Common myeloid progenitor, CD34-positive (primary cell): Measurements from ENCODE around the gene B3GNT3.
A peak's percentile ranks its signal among the peaks of the same experiment; 100 is the strongest.

Experiments used
- CTCF ChIA-PET: fragments of 350-600 bp; sonication (Branson Sonifier 250); formaldehyde crosslinking; loops from one replicate; lab custom pipeline; 2021; ENCODE audit warnings: antibody characterized with exemption; lab: Charles Lee
- POLR2A ChIA-PET: fragments of 350-600 bp; sonication (Branson Sonifier 250); formaldehyde crosslinking; loops from one replicate; lab custom pipeline; 2021; ENCODE audit warnings: antibody characterized with exemption; lab: Charles Lee
- DNase-seq, 3 donors: peaks; one replicate each; pipeline versions ENCODE4 v3.0.0 to v3.0.0-alpha.2; 2013
- H3K27ac ChIP-seq, 2 experiments: 1 replicate in 1 of 2; 2 replicates in 1 of 2; pipeline ENCODE4 v1.7.0; 2013; ENCODE audit warnings: inconsistent platforms in 2 of 2, low read length in 2 of 2, mild to moderate bottlenecking in 2 of 2, low read depth in 1 of 2, moderate library complexity in 1 of 2; ENCODE audit not compliant: severe bottlenecking in 2 of 2, insufficient read depth in 1 of 2, poor library complexity in 1 of 2
- H3K27me3 ChIP-seq, 5 experiments: replicated peaks in 2 of 5; 1 replicate in 3 of 5; 2 replicates in 2 of 5; pipeline versions ENCODE4 v1.6.1 to v1.7.0; 2013; ENCODE audit warnings: low read length in 4 of 5, mild to moderate bottlenecking in 2 of 5, moderate library complexity in 2 of 5, inconsistent platforms in 1 of 5; ENCODE audit not compliant: insufficient read depth in 5 of 5, control insufficient read depth in 4 of 5
- H3K36me3 ChIP-seq, 4 experiments: 1 replicate in 2 of 4; 2 replicates in 2 of 4; pipeline versions ENCODE4 v1.6.1 to v1.7.0; 2013; ENCODE audit warnings: low read length in 3 of 4, control low read depth in 1 of 4, mild to moderate bottlenecking in 1 of 4; ENCODE audit not compliant: control insufficient read depth in 4 of 4, insufficient read depth in 4 of 4
- H3K4me1 ChIP-seq, 4 experiments: 1 replicate in 3 of 4; 2 replicates in 1 of 4; pipeline versions ENCODE4 v1.6.1 to v1.7.1; 2013; ENCODE audit warnings: low read length in 3 of 4, mild to moderate bottlenecking in 3 of 4, control low read depth in 1 of 4, inconsistent platforms in 1 of 4, moderate library complexity in 1 of 4; ENCODE audit not compliant: control insufficient read depth in 4 of 4, insufficient read depth in 4 of 4; ENCODE audit errors: control extremely low read depth in 1 of 4
- H3K4me3 ChIP-seq, 7 experiments: 1 replicate in 4 of 7; 2 replicates in 3 of 7; pipeline versions ENCODE4 v1.5.1 to v1.7.0; 2013; ENCODE audit warnings: mild to moderate bottlenecking in 7 of 7, low read length in 6 of 7, moderate library complexity in 6 of 7, inconsistent platforms in 2 of 7, low read depth in 2 of 7, control low read depth in 1 of 7; ENCODE audit not compliant: insufficient read depth in 4 of 7, control insufficient read depth in 1 of 7; ENCODE audit errors: extremely low read depth in 1 of 7
- H3K9me3 ChIP-seq, 5 experiments: 1 replicate in 4 of 5; 2 replicates in 1 of 5; pipeline versions ENCODE4 v1.6.1 to v1.7.1; 2013; ENCODE audit warnings: low read length in 4 of 5, mild to moderate bottlenecking in 2 of 5, inconsistent platforms in 1 of 5, low read depth in 1 of 5, moderate library complexity in 1 of 5; ENCODE audit not compliant: control insufficient read depth in 4 of 5, insufficient read depth in 2 of 5; ENCODE audit errors: control extremely low read depth in 1 of 5
- WGBS: methylation state at CpG from one replicate; pipeline ENCODE4 v1.1.5; 2013; ENCODE audit not compliant: insufficient coverage; 5-methylcytosine and 5-hydroxymethylcytosine counted together

Gene B3GNT3

DNA sequence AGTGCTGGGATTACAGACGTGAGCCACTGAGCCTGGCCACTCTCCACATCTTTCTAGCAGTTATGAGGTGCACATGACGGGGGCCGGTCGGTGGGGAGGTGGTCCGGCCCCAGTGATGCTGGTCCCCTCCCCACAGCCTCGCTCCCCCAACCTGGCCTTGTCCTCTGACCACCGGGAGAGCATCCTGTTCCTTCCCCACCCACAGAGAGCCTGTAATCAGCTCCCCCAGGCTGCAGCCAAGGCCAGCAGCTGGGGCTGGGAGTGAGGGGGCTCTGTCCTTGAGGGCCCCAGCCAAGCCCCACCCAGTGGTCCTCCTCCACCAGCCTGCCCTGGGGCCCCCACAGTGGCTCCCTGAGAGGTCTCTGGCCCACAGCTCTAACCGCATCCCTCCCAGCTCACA is 29.4 kb downstream of the B3GNT3 start:
- no peaks in the 10 kb centered on the region for H3K9me3 ChIP-seq
- H3K27me3 ChIP-seq, result no peaks in the 10 kb centered on the region
- WGBS, result 93% methylated on average over 3 of the region's 8 CpGs
- no peak for DNase-seq
- H3K36me3 ChIP-seq, result peaks cover 4 to 32% (median 21%) of the 10 kb centered on the region in 4 experiments
- POLR2A ChIA-PET, result no interaction called here
- CTCF ChIA-PET, result interaction anchor here (1.0 to 1.6 kb wide), 3 partner anchors 21 to 166 kb away, joined by 3 to 5 read pairs (median 4); partner anchors contain the start of gene RPL18A
- H3K4me1 ChIP-seq, result peaks cover 0 to 4% (median 1%) of the 10 kb centered on the region in 4 experiments
- H3K4me3 ChIP-seq, result no peak overlapping the region
- no peak overlapping the region for H3K27ac ChIP-seq

DNA sequence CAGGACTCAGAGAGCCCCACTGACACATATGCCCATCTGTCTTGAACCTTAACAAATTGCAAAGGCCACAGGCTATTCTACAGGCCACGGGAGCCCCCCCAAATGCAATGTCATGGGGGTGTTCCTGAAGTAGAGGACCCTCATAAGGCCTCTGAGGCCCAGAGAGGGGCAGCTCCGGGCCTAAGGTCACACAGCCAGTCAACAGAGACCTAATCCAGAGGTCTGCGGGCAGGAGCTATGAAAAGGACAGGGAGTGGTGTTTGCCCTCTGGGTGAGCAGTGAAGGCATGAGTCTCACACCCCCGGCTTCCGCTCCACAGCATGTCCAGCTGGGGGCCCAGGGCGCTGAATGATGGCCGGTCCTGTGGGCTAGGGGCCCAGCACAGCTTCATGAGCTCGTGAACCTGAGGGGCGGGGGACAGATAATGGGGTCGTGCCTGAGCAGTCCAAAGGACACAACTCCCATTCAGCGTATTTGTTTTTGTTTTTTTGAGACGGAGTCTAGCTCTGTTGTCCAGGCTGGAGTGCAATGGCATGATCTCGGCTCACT is 31.6 kb downstream of the B3GNT3 start:
- Histone ChIP-seq H3K4me3 (no peak overlapping the region), H3K27me3 (no peaks in the 10 kb centered on the region), H3K36me3 (peaks cover 12 to 50% (median 33%) of the 10 kb centered on the region in 4 experiments), H3K27ac (no peak overlapping the region), H3K4me1 (peaks cover 0 to 4% (median 1%) of the 10 kb centered on the region in 4 experiments), H3K9me3 (peaks cover 0 to 4% (median 0%) of the 10 kb centered on the region in 5 experiments)
- ChIA-PET CTCF (interaction anchor here (1.2 kb wide), 1 partner anchor 24 kb away, joined by 3 read pairs; no protein-coding TSS in a partner anchor), POLR2A (interaction anchor here (0.9 kb wide), 1 partner anchor 21 kb away, joined by 4 read pairs; the partner anchor contains the start of gene JAK3)
- DNase-seq, result no peak
- 94% methylated on average over 12 of the region's 13 CpGs for WGBS

DNA sequence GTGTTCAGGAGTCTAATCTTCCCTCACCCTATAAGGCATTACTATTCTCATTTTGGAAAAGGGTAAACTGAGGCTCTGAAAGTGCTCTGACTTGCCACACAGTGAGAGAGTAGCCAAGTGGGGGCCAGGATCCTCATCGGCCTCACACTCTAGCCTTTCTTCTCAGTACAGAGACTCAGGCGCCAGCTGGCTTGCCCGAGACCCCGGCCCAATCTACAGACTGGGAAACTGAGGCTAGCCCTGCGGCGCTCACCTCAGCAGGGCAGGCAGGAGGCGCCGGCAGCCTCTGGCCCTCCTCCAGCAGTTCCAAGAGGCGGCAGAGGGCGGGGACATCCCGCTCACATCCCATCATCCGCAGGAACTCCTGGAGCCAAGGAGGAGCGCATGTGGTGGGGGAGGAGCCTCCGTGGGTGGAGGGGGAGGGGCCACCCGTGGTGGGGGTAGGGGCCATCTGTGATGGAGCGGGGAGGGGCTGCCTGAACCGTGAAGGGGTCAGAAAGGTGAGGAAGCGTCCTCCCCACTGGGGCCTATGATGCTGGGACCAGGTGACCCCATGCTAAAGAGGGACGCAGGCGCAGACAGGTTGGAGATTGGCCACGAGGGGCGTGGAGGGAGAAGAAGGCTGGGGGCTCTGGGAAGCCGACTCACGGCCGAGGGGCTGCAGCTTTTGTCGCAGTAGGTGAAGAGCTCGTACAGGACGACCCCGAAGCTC is 35.1 kb downstream of the B3GNT3 start:
- POLR2A ChIA-PET, result interaction anchor here (0.5 kb wide), 1 partner anchor 149 kb away, joined by 3 read pairs; no protein-coding TSS in a partner anchor

DNA sequence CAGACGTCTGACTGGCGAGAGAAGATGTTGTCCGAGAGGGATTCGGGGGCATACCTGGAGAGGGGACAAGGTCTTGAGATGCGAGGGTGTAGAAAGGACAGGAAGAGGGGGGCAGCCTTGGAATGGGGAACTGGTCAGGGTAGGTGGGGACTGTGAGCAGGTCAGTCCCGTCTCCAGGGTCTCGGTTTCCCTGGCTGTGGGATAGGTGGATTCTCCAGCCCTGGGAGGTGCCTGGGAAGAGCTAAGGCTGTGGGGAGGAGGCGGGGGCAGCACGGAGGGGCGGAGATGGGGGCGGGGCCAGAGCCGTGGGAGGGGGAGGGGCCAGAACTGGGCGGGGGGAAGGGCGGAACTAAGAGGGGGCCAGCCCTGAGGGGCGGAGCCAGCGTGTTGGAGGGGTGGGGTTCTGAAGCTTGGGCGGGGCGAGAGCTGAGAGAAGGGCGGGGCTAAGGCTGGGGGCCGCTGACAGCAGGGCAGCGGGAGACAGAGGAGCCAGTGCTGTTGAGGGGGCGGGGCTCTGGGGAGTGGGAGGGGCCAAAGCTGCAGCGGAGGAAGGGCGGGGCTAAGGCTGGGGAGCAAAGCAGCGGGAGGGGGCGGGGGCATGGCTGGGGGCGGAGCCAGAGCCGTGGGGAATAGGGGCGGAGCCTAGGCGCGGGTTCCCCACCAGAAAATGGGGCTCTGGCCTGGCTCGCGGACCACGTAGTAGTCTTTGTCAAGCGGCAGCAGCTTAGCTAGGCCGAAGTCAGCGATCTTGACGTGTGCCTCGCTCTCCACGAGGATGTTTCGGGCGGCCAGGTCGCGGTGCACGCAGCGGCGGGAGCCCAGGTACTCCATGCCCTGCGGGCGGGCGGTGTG is 35.9 kb downstream of the B3GNT3 start:
- H3K4me1 ChIP-seq, result peaks cover 0 to 4% (median 1%) of the 10 kb centered on the region in 4 experiments
- H3K36me3 ChIP-seq, result peaks cover 24 to 77% (median 56%) of the 10 kb centered on the region in 4 experiments
- DNase-seq, result peak; percentile 73 to 81 (median 74)
- CTCF ChIA-PET, result interaction anchor here (1.0 to 1.1 kb wide), 3 partner anchors 11 to 25 kb away, joined by 3 read pairs; partner anchors contain the start of gene JAK3
- POLR2A ChIA-PET, result interaction anchor here (0.5 to 1.0 kb wide), 2 partner anchors 17 to 149 kb away, joined by 3 to 4 read pairs; partner anchors contain the start of gene JAK3
- no peaks in the 10 kb centered on the region for H3K27me3 ChIP-seq
- H3K9me3 ChIP-seq, result peaks cover 0 to 4% (median 0%) of the 10 kb centered on the region in 5 experiments
- WGBS, result 95% methylated on average over 31 of the region's 50 CpGs
- no peak overlapping the region for H3K27ac ChIP-seq
- H3K4me3 ChIP-seq, result no peak overlapping the region

More for the DNA sequence above, 35.1 kb downstream of the B3GNT3 start:
- DNase-seq, result no peak
- H3K9me3 ChIP-seq, result peaks cover 0 to 4% (median 0%) of the 10 kb centered on the region in 5 experiments
- H3K4me3 ChIP-seq, result no peak overlapping the region
- H3K27me3 ChIP-seq, result no peaks in the 10 kb centered on the region
- H3K36me3 ChIP-seq, result peaks cover 19 to 73% (median 53%) of the 10 kb centered on the region in 4 experiments
- 95% methylated on average over 27 of the region's 29 CpGs for WGBS
- no peak overlapping the region for H3K27ac ChIP-seq
- peaks cover 0 to 4% (median 1%) of the 10 kb centered on the region in 4 experiments for H3K4me1 ChIP-seq
- CTCF ChIA-PET, result interaction anchor here (0.6 to 1.1 kb wide), 6 partner anchors 10 to 89 kb away, joined by 3 to 4 read pairs (median 3); partner anchors contain the start of gene JAK3

DNA sequence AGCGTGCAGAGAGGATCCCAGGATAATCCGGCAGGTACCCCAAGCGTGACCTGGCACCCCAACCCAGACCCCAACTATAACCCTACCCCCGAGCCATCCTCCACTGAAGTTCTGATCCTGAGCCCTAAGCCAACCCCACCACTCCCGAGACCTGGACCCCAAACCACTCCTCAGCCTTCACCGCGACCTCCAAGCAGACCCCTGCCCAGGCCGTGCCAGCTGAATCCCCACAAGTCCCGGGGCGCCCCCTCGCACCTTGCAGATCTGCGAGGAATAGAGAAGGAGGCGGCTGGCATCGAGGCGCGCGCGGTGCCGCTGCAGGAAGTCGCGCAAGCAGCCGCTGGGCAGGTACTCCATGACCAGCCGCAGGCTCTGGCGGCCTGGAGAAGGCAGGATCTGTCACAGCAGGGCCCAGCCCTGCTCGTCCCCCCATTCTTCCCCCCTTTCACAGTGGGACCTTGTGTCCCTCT is 36.5 kb downstream of the B3GNT3 start:
- H3K27ac ChIP-seq, result no peak overlapping the region
- H3K4me3 ChIP-seq, result no peak overlapping the region

More for the DNA sequence above, 36.5 kb downstream of the B3GNT3 start:
- CTCF ChIA-PET, result interaction anchor here (1.1 to 1.4 kb wide), 3 partner anchors 12 to 17 kb away, joined by 3 to 6 read pairs (median 5); partner anchors contain the start of gene JAK3
- Histone ChIP-seq H3K9me3 (peaks cover 0 to 4% (median 0%) of the 10 kb centered on the region in 5 experiments), H3K4me1 (peaks cover 0 to 4% (median 1%) of the 10 kb centered on the region in 4 experiments), H3K36me3 (peaks cover 25 to 81% (median 59%) of the 10 kb centered on the region in 4 experiments), H3K27me3 (no peaks in the 10 kb centered on the region)
- 95% methylated on average over 18 of the region's 25 CpGs for WGBS
- DNase-seq, result no peak
- POLR2A ChIA-PET, result interaction anchor here (1.0 kb wide), 1 partner anchor 17 kb away, joined by 4 read pairs; the partner anchor contains the start of gene JAK3
